ENCODE results near the gene CHN2.

CHN2 gene

GRCh38 chr7:29480451-29480850 lies 285.9 kb downstream of the CHN2 start:
- no peak for DNase-seq
- peak overlapping the region; percentile 45 for H3K4me3 ChIP-seq (ENCODE audit: low read depth, low read length)
- no peak for TF ChIP-seq CTCF (IDR thresholded peaks at IDR 0.05; ENCODE audit: low read depth, low read length)
- H3K36me3 ChIP-seq, result no peaks in the 10 kb centered on the region; the same call in 1 of the 2 replicates
- H3K27me3 ChIP-seq (ENCODE audit: insufficient read depth, low read depth, severe bottlenecking), result no peaks in the 10 kb centered on the region
- no peaks in the 10 kb centered on the region for H3K9me3 ChIP-seq (ENCODE audit: severe bottlenecking)
- H3K27ac ChIP-seq, result peak overlapping the region; percentile 43

DNA sequence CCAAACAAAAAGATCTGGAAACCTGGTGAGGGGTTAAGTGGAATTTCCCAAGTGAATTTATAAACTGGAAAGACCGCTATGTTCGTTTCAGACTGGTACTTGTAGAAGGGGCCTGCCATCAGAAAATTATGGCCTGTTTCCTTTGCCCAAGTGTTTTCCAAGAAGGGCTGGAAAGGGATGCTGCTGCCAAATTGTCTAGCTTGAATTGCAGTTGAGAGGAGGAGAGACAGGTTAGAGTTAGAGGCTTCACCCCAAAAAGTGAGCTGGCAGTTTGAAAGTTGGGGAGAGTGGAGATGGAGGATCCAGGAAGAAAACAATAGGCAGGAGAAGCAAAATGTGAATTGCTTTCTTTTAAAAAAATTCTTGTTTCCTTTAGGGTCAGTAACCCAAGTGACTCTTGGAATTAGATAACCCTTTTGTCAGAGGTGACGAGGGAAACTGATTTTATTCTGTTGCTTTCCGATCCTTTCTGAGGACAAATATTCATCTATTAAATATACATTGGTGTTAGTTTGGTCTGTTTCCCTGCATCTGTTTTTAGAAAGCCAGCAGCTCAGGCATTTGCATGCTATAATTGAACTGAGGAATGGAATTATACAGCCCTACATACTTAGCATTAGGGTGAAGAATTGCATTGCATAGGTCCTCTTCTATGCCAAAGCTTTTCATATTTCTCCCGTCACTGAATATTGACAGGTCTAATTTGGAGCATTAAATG lies 286.5 kb downstream of the CHN2 start:
- no peak for TF ChIP-seq CTCF (IDR thresholded peaks at IDR 0.05; ENCODE audit: low read depth, low read length)
- no peaks in the 10 kb centered on the region for H3K27me3 ChIP-seq (ENCODE audit: insufficient read depth, low read depth, severe bottlenecking)
- no peaks in the 10 kb centered on the region for H3K9me3 ChIP-seq (ENCODE audit: severe bottlenecking)
- H3K36me3 ChIP-seq, result no peaks in the 10 kb centered on the region; the same call in 1 of the 2 replicates
- DNase-seq, result no peak
- H3K4me3 ChIP-seq (ENCODE audit: low read depth, low read length), result peak overlapping the region; percentile 45
- no peak overlapping the region for H3K27ac ChIP-seq

- DNase-seq, result no peak
- Histone ChIP-seq H3K36me3 (no peaks in the 10 kb centered on the region; the same call in 1 of the 2 replicates), H3K9me3 (ENCODE audit: severe bottlenecking) (no peaks in the 10 kb centered on the region), H3K27ac (no peak overlapping the region), H3K4me3 (ENCODE audit: low read depth, low read length) (no peak overlapping the region), H3K27me3 (ENCODE audit: insufficient read depth, low read depth, severe bottlenecking) (no peaks in the 10 kb centered on the region)
- no peak for TF ChIP-seq CTCF (IDR thresholded peaks at IDR 0.05; ENCODE audit: low read depth, low read length)
These were observed 287.5 kb downstream of the CHN2 start for GRCh38 chr7:29482056-29482455.

DNA sequence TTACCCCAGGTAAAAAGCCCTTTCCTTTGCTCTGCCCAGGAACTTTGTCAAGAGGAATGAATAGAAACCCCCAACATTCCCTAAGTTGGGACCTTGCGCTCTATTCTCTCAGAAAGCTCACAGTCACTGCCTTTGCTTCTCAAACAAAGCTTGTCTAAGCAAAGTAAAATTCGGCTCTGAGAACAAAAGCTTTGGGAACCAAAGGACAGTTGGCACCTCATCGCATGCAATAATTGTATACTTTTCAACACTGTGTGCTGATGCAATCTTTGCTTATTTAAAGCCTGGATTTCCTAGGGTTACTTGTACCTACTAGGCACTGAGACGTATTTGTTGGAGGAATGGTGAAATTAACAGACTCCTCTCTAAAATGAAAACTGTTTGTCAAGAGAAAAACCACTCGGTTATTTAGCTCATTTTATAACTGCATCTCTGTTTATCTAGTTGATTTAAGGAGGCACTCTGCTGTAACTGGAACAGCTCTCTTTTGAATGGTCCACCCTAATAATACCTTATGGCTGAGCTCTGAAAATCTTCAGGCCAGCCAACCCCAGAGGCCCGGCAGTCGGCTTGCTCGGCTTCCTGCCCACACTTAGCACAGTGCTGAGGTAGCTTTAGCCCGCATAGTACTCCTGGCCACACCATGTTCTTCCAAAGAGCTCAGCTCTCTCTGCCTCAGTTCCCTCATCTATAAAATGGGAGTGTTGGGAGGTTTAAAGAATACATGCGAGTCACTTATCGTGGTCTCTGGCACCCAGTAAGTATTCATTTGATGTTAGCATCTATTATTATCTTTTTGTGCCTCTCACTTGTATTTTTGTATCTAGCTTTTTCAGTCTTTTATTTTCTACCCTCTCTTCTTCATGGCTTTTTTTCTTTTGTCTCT lies 288.9 kb downstream of the CHN2 start:
- no peaks in the 10 kb centered on the region for H3K9me3 ChIP-seq (ENCODE audit: severe bottlenecking)
- no peak overlapping the region for H3K4me3 ChIP-seq (ENCODE audit: low read depth, low read length)
- no peak for TF ChIP-seq CTCF (IDR thresholded peaks at IDR 0.05; ENCODE audit: low read depth, low read length)
- no peaks in the 10 kb centered on the region for H3K27me3 ChIP-seq (ENCODE audit: insufficient read depth, low read depth, severe bottlenecking)
- H3K36me3 ChIP-seq, result no peaks in the 10 kb centered on the region; the same call in 1 of the 2 replicates
- no peak for DNase-seq
- no peak overlapping the region for H3K27ac ChIP-seq

DNA sequence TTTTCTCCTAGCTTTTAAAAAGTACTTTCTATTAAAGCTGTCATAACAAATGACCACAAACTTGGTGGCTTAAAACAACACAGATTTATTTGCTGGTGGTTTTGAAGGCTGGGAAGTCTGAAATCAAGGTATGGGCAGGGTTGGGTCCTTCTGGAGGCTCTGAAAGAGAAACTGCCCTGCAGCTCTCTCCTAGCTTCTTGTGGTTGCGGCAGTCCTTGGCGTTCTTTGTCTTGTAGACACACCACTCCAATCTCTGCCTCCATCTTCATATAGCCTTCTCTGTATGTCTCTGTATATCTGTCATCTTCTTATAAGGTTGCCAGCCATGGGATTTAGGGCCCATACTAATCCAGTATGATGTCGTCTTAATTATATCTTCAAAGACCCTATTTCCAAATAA lies 289.7 kb downstream of the CHN2 start:
- no peak for TF ChIP-seq CTCF (IDR thresholded peaks at IDR 0.05; ENCODE audit: low read depth, low read length)
- H3K9me3 ChIP-seq (ENCODE audit: severe bottlenecking), result no peaks in the 10 kb centered on the region
- no peak for DNase-seq
- no peak overlapping the region for H3K4me3 ChIP-seq (ENCODE audit: low read depth, low read length)
- H3K27me3 ChIP-seq (ENCODE audit: insufficient read depth, low read depth, severe bottlenecking), result no peaks in the 10 kb centered on the region
- no peak overlapping the region for H3K27ac ChIP-seq
- H3K36me3 ChIP-seq, result no peaks in the 10 kb centered on the region; the same call in 1 of the 2 replicates

Data from WERI-Rb-1 (cell line).